WERI-Rb-1 (cell line): ENCODE data around the gene PNKD.

Source experiments
- DNase-seq: peaks from one replicate; pipeline ENCODE4 v3.0.0-alpha.2; 2020
- H3K27ac ChIP-seq: fragments of 250-450 bp; sonication (Bioruptor Pico); 2 replicates; pipeline ENCODE4 v1.5.1; 2020; ENCODE audit warnings: mild to moderate bottlenecking, moderate library complexity
- H3K27me3 ChIP-seq: fragments of 250-450 bp; sonication (Bioruptor Pico); 2 replicates; pipeline ENCODE4 v1.5.1; 2021; ENCODE audit warnings: mild to moderate bottlenecking, low read depth, moderate library complexity; ENCODE audit not compliant: insufficient read depth, severe bottlenecking
- H3K36me3 ChIP-seq: fragments of 250-450 bp; sonication (Bioruptor Pico); 2 replicates; pipeline ENCODE4 v1.5.1; 2020; ENCODE audit warnings: mild to moderate bottlenecking, moderate library complexity
- H3K4me3 ChIP-seq: 2 replicates; pipeline ENCODE4 v1.5.1; 2011; ENCODE audit warnings: low read depth, mild to moderate bottlenecking, control low read depth, low read length
- H3K9me3 ChIP-seq: fragments of 250-450 bp; sonication (Bioruptor Pico); 2 replicates; pipeline ENCODE4 v1.5.1; 2021; ENCODE audit warnings: mild to moderate bottlenecking, moderate library complexity; ENCODE audit not compliant: severe bottlenecking
- CTCF ChIP-seq: IDR thresholded peaks from 2 replicates; pipeline ENCODE4 v1.5.1; 2011; ENCODE audit warnings: low read depth, mild to moderate bottlenecking, control low read depth, inconsistent platforms, low read length

PNKD gene

DNA sequence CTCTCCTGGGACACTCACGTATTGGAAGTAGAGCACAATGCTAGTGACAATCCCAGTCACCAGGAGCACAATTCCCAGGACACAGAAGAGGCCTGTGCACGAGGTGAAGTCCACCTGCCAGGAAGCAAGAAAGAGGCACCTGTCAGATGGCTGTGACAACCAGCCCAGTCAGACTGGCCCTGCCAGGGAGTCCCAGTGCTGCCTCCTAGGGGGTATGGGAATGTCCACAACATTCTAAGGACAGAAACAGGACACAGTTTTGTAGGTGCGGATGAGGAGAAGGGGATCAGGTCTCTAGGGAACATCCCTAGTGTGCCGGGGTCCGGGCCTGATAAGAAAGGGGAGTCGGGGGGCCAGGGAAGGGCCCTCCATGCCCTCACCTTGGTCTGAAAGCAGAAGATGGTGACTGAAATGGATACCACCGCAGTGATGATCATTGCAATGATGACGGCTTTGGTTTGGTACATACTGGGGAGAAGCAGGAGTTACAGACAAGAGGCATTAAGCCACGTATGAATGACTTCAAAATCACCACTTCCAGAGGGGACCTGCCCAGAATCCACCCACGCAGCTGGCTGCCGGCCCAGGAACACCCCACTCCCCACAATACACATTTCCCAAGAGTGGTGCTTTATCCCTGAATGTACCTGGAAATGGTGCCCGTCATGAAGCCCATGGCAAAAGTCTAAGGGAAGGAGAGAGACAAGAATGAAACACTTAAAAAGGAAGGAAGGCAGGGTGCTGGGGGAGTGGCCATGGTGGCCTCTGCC is 6.9 kb downstream of the PNKD start:
- TF ChIP-seq CTCF, result peak; percentile 35; the same call in 1 of the 2 replicates
- no peak for DNase-seq
- Histone ChIP-seq H3K4me3 (no peak overlapping the region), H3K27ac (no peak overlapping the region), H3K9me3 (no peaks in the 10 kb centered on the region), H3K27me3 (no peaks in the 10 kb centered on the region), H3K36me3 (peaks cover 20% of the 10 kb centered on the region)

DNA sequence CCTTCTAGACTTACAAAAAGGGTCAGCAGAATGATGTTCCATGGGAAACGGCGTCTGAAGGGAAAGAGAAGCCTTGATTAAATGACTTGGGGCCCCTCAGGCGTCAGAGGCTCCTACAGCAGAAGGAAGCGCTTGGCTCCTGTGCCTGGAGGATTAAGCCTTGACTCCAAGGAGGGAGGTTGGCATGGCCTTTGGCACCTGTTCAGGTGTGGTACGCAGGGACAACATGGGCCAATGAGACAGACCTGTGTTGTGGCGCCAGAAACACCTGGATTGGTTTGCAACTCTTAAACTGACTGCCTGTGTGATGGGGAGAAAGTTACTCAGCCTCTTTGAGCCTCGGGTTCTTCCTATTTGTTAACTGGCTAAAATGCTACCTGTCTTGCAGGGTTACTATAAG is 7.6 kb downstream of the PNKD start:
- Histone ChIP-seq H3K9me3 (no peaks in the 10 kb centered on the region), H3K27ac (no peak overlapping the region), H3K4me3 (no peak overlapping the region), H3K36me3 (peaks cover 20% of the 10 kb centered on the region), H3K27me3 (no peaks in the 10 kb centered on the region)
- TF ChIP-seq CTCF, result no peak
- DNase-seq, result no peak

DNA sequence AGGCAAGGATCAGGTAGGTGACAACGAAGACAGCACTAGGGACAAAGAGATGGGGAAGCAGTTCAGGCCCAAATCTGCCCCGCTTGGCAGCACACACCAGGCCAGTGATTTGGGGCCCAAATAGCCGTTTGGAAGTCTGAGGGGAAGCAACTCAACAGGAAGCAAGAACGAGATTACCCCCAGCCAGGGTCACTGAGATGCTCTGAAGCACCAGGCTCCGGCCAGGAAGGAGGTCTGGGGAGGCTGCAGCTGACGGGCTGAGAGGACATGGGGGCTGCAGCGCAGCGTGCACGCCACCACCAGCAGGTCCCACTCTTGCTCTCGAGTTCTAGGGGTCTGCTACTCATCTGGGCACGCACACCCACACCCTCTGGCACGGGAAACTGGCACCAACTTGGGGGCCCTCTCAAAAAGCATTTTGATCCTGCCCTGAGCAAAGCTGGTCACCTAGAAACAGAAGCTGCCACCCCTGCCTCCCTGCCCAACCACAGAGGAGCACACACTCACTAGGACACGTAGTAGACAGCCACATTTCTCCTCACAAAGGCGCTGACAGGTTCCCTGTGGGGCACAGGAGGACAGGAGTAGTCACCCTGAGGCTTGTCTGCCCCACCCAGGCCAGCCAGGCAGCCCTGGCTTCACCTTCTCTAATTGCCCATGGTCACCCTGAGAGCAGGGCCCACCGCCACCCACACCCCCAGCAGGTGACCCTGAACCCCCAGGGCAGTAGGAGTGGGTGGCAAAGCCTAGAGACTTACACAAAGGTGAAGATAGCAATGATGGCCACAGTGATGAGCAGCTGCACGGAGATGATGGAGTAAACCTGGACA is 8.4 kb downstream of the PNKD start:
- Histone ChIP-seq H3K36me3 (peaks cover 18% of the 10 kb centered on the region), H3K27ac (no peak overlapping the region)
- no peak for DNase-seq

GRCh38 chr2:218280260-218280870 is 10.0 kb downstream of the PNKD start:
- peaks cover 3% of the 10 kb centered on the region; the same call in 1 of the 2 replicates for H3K36me3 ChIP-seq
- DNase-seq, result no peak
- H3K4me3 ChIP-seq, result no peak overlapping the region
- no peaks in the 10 kb centered on the region for H3K27me3 ChIP-seq
- no peak for TF ChIP-seq CTCF
- no peaks in the 10 kb centered on the region for H3K9me3 ChIP-seq
- no peak overlapping the region for H3K27ac ChIP-seq

More for the DNA sequence above, 8.4 kb downstream of the PNKD start:
- Histone ChIP-seq H3K27me3 (no peaks in the 10 kb centered on the region), H3K9me3 (no peaks in the 10 kb centered on the region), H3K4me3 (no peak overlapping the region)
- no peak for TF ChIP-seq CTCF

DNA sequence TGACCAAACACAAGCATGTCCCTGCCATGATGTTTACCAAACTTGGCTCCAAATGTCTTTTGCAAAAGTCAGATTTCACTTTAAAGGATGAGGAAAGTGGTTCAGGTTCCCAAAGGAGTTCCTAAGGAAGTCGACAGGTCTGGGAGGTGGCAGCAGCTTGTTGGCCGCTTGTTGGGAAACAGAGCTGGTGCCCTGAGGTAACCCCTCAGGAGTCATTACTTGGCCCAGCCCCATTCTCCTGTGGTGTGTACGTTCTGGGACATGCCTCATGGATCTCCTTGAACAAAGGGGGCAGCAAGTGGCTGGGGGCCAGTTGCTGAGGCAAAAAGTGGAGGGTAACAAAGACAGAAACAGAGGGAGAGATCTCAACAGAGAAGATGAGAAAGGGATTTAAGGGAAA is 11.1 kb downstream of the PNKD start:
- Histone ChIP-seq H3K4me3 (no peak overlapping the region), H3K27me3 (no peaks in the 10 kb centered on the region), H3K27ac (no peak overlapping the region), H3K9me3 (no peaks in the 10 kb centered on the region), H3K36me3 (peaks cover 3% of the 10 kb centered on the region; the same call in 1 of the 2 replicates)
- DNase-seq, result no peak
- no peak for TF ChIP-seq CTCF
